WTC11 (cell line): ENCODE measurements around the gene NDRG4. TPM values are rescaled to one million over a fixed set of nuclear protein-coding genes. Genes with fewer than 3 reads are reported as not detected.
A peak's percentile ranks its signal among the peaks of the same experiment; 100 is the strongest.

Source experiments
- ATAC-seq: fragments of 200-7000 bp; cut with Tn5 transposase; 2 replicates; pipeline ENCODE4 v1.10.0; 2021; ENCODE audit warnings: mild to moderate bottlenecking, moderate library complexity
- Bru-seq: library from RNA; stranded (reverse); fragments of 400-500 nt; gene quantifications from one replicate; lab custom pipeline; 2021; lab: Mats Ljungman, UMichigan
- CTCF ChIA-PET: fragments of 300-600 bp; sonication (Branson Sonifier 250); formaldehyde crosslinking; loops from one replicate; lab custom pipeline; 2021; ENCODE audit warnings: antibody characterized with exemption; lab: Charles Lee
- POLR2A ChIA-PET: fragments of 350-600 bp; sonication (Branson Sonifier 250); formaldehyde crosslinking; loops from one replicate; lab custom pipeline; 2021; ENCODE audit warnings: antibody characterized with exemption; lab: Charles Lee
- DNase-seq: peaks from one replicate; pipeline ENCODE4 v3.0.0; 2021; ENCODE audit warnings: low spot score
- H3K27ac Mint-ChIP-seq: 2 replicates; pipeline ENCODE4 v1.8.0; 2021; ENCODE audit warnings: mixed read lengths
- H3K27me3 Mint-ChIP-seq: 2 replicates; pipeline ENCODE4 v1.8.0; 2021; ENCODE audit warnings: low read depth, mild to moderate bottlenecking, moderate library complexity, mixed read lengths
- H3K36me3 Mint-ChIP-seq: 2 replicates; pipeline ENCODE4 v1.8.0; 2021; ENCODE audit warnings: mixed read lengths
- H3K4me1 Mint-ChIP-seq: 2 replicates; pipeline ENCODE4 v1.8.0; 2022; ENCODE audit warnings: mixed read lengths
- H3K4me3 Mint-ChIP-seq: 2 replicates; pipeline ENCODE4 v1.8.0; 2021; ENCODE audit warnings: mild to moderate bottlenecking, moderate library complexity, mixed read lengths
- H3K9me3 Mint-ChIP-seq: 2 replicates; pipeline ENCODE4 v1.8.0; 2021; ENCODE audit warnings: mixed read lengths
- ELF4 ChIP-seq: sonication (generic); formaldehyde crosslinking; IDR thresholded peaks from 2 replicates; pipeline ENCODE4 v1.8.1; 2022; ENCODE audit warnings: low read depth, mild to moderate bottlenecking, moderate library complexity, missing genetic modification reagents
- FOXJ3 ChIP-seq: sonication (generic); formaldehyde crosslinking; IDR thresholded peaks from 2 replicates; pipeline ENCODE4 v1.9.0; 2021; ENCODE audit warnings: missing genetic modification reagents, mild to moderate bottlenecking, borderline replicate concordance
- IRF2 ChIP-seq: sonication (generic); formaldehyde crosslinking; IDR thresholded peaks from 2 replicates; pipeline ENCODE4 v1.8.0; 2022; ENCODE audit warnings: low read depth, missing genetic modification reagents, borderline replicate concordance
- MYBL2 ChIP-seq: sonication (generic); formaldehyde crosslinking; IDR thresholded peaks from 2 replicates; pipeline ENCODE4 v1.8.1; 2023; ENCODE audit warnings: mild to moderate bottlenecking, moderate library complexity, missing genetic modification reagents
- NFYB ChIP-seq: sonication (generic); formaldehyde crosslinking; conservative IDR thresholded peaks from 2 replicates; pipeline ENCODE4 v1.8.0; 2022; ENCODE audit warnings: low read depth, missing genetic modification reagents
- NR3C1 ChIP-seq: sonication (generic); formaldehyde crosslinking; conservative IDR thresholded peaks from 2 replicates; pipeline ENCODE4 v1.8.1; 2023; ENCODE audit warnings: low read depth, mild to moderate bottlenecking, missing genetic modification reagents
- SMAD3 ChIP-seq: sonication (generic); formaldehyde crosslinking; IDR thresholded peaks from 2 replicates; pipeline ENCODE4 v1.8.0; 2022; ENCODE audit warnings: missing genetic modification reagents, mild to moderate bottlenecking, borderline replicate concordance
- SMAD4 ChIP-seq: sonication (generic); formaldehyde crosslinking; IDR thresholded peaks from 2 replicates; pipeline ENCODE4 v1.8.0; 2022; ENCODE audit warnings: mild to moderate bottlenecking, missing genetic modification reagents
- TEAD4 ChIP-seq: sonication (generic); formaldehyde crosslinking; IDR thresholded peaks from 2 replicates; pipeline ENCODE4 v1.8.0; 2022; ENCODE audit warnings: mild to moderate bottlenecking, missing genetic modification reagents
- ZBTB21 ChIP-seq: sonication (generic); formaldehyde crosslinking; IDR thresholded peaks from 2 replicates; pipeline ENCODE4 v1.8.1; 2023; ENCODE audit warnings: mild to moderate bottlenecking, missing genetic modification reagents, borderline replicate concordance
- ZNF121 ChIP-seq: sonication (generic); formaldehyde crosslinking; IDR thresholded peaks from 2 replicates; pipeline ENCODE4 v1.8.0; 2023; ENCODE audit warnings: missing genetic modification reagents
- long read RNA-seq, 3 experiments: library from RNA in 1 of 3; library from capped mRNA in 1 of 3; library from polyadenylated mRNA in 1 of 3; unstranded in 2 of 3; stranded (forward) in 1 of 3; transcript quantifications; one replicate each; pipeline ENCODE4 v2.0.0, GENCODE V29; 2021
- total RNA-seq: library from RNA; stranded (reverse); gene quantifications from 3 replicates; pipeline ENCODE4 v1.2.3, GENCODE V29; 2021
- TF ChIP-seq, protein P1 (sequence below): sonication (generic); formaldehyde crosslinking; IDR thresholded peaks from 2 replicates; pipeline ENCODE4 v1.8.0; 2022; ENCODE audit warnings: missing genetic modification reagents
- TF ChIP-seq, protein P2 (sequence below): sonication (generic); formaldehyde crosslinking; IDR thresholded peaks from 2 replicates; pipeline ENCODE4 v1.8.0; 2023; ENCODE audit warnings: missing genetic modification reagents, mild to moderate bottlenecking, borderline replicate concordance
- TF ChIP-seq, protein P3 (sequence below): fragments of 200-600 bp; IDR thresholded peaks from 2 replicates; pipeline ENCODE4 v1.8.0; 2022; ENCODE audit warnings: antibody characterized with exemption
- TF ChIP-seq, protein P4 (sequence below): sonication (generic); formaldehyde crosslinking; IDR thresholded peaks from 2 replicates; pipeline ENCODE4 v1.8.0; 2022; ENCODE audit warnings: mild to moderate bottlenecking, missing genetic modification reagents

Gene NDRG4, protein sequence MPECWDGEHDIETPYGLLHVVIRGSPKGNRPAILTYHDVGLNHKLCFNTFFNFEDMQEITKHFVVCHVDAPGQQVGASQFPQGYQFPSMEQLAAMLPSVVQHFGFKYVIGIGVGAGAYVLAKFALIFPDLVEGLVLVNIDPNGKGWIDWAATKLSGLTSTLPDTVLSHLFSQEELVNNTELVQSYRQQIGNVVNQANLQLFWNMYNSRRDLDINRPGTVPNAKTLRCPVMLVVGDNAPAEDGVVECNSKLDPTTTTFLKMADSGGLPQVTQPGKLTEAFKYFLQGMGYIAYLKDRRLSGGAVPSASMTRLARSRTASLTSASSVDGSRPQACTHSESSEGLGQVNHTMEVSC
- 20.5 to 24.6 TPM (median 23.1 TPM) in 3 replicates for total RNA-seq
- Bru-seq, nascent RNA, result percentile 34 among the genes with signal in this experiment
- long read RNA-seq, experiment 1, transcript NDRG4-219 (1 exons, 2,700 nt), result minor isoform, 5 of 56 reads
- long read RNA-seq, experiment 1, transcript NDRG4-236 (14 exons, 3,265 nt), result major isoform, 19 of 56 reads
- long read RNA-seq, experiment 1, transcript NDRG4-202 (15 exons, 1,375 nt), result minor isoform, 7 of 56 reads
- long read RNA-seq, experiment 1, transcript NDRG4-204 (16 exons, 3,626 nt), result minor isoform, 5 of 56 reads
- long read RNA-seq, experiment 1, partial matches to known transcripts, result 6 of 56 reads
- long read RNA-seq, experiment 1, other reads (novel, unspliced or antisense), result 10 of 56 reads
- long read RNA-seq, experiment 2, transcript NDRG4-219 (1 exons, 2,700 nt), result major isoform, 5 of 14 reads
- long read RNA-seq, experiment 2, partial matches to known transcripts, result 0 of 14 reads
- long read RNA-seq, experiment 2, other reads (novel, unspliced or antisense), result 6 of 14 reads
- long read RNA-seq, experiment 3, partial matches to known transcripts, result 1 of 3 reads
- long read RNA-seq, experiment 3, other reads (novel, unspliced or antisense), result 0 of 3 reads

DNA sequence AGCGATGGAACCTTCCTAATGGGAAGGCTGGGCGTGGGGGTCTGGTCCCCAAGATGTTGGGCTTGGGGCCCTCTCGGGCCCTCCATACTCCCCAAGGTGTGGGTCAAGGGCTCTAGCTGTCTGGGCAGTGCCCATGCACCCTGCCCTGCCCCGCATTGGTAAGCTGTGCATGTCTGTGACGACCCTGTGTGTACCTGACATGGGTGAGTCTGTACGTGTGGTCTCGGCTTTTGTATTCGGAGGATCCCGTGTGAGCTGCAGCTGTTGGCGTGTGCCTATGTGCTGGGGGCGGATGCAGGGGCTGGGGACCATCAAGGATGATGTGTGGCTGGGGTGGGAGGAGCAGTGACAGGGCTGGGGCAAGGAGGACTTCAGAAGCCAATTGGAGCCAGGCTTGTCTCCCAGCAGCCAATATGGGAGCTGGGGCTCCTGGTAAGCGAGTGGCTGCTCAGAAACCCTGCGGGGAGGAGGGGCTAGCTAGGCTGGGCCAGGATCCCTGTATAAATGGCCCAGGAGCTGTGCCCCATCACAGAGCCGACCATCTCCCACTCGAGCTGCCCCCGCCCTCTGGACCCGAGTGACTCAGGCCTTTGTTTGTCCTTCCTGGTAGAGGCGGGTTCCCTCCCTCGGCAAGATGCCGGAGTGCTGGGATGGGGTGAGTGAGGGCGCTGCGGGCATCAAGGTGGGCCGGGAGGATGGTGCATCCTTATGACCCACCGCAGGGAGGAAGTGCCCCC is at the start of gene NDRG4:
Gene NDRG4 (plus strand): TSS at position 529 of the 737 bp plus-strand sequence. CDS start 106 bp downstream, at position 635.
- POLR2A ChIA-PET, result interaction anchor here (0.5 to 1.0 kb wide), 6 partner anchors 8 to 164 kb away, joined by 3 to 5 read pairs (median 4); no protein-coding TSS in a partner anchor
- H3K27ac Mint-ChIP-seq, result peak within 1 kb of the TSS; percentile 60; the same call in 1 of the 2 replicates
- H3K4me3 Mint-ChIP-seq, result peak within 1 kb of the TSS; percentile 84
- no peaks in the 10 kb centered on the region for H3K36me3 Mint-ChIP-seq
- no peaks in the 10 kb centered on the region for H3K9me3 Mint-ChIP-seq
- H3K27me3 Mint-ChIP-seq, result peaks cover 74% of the 10 kb centered on the region
- ATAC-seq (peak; percentile 68), DNase-seq (peak; percentile 77)
- peaks cover 9% of the 10 kb centered on the region for H3K4me1 Mint-ChIP-seq
- CTCF ChIA-PET, result interaction anchor here (0.6 to 4.9 kb wide), 10 partner anchors 11 to 266 kb away, joined by 3 to 24 read pairs (median 14); partner anchors contain the start of gene SLC38A7
- TF ChIP-seq NFYB, result peak; percentile 45; the same call in 1 of the 2 replicates
- TF ChIP-seq ZBTB21, result 0 out of 2 replicates have a peak, but pooled peaks have one; percentile 3
- TF ChIP-seq, protein P1, sequence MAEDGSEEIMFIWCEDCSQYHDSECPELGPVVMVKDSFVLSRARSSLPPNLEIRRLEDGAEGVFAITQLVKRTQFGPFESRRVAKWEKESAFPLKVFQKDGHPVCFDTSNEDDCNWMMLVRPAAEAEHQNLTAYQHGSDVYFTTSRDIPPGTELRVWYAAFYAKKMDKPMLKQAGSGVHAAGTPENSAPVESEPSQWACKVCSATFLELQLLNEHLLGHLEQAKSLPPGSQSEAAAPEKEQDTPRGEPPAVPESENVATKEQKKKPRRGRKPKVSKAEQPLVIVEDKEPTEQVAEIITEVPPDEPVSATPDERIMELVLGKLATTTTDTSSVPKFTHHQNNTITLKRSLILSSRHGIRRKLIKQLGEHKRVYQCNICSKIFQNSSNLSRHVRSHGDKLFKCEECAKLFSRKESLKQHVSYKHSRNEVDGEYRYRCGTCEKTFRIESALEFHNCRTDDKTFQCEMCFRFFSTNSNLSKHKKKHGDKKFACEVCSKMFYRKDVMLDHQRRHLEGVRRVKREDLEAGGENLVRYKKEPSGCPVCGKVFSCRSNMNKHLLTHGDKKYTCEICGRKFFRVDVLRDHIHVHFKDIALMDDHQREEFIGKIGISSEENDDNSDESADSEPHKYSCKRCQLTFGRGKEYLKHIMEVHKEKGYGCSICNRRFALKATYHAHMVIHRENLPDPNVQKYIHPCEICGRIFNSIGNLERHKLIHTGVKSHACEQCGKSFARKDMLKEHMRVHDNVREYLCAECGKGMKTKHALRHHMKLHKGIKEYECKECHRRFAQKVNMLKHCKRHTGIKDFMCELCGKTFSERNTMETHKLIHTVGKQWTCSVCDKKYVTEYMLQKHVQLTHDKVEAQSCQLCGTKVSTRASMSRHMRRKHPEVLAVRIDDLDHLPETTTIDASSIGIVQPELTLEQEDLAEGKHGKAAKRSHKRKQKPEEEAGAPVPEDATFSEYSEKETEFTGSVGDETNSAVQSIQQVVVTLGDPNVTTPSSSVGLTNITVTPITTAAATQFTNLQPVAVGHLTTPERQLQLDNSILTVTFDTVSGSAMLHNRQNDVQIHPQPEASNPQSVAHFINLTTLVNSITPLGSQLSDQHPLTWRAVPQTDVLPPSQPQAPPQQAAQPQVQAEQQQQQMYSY (CRISPR knock-in tag), result no peak
- 0 out of 2 replicates have a peak, but pooled peaks have one; percentile 5 for TF ChIP-seq ZNF121 (CRISPR knock-in tag)

DNA sequence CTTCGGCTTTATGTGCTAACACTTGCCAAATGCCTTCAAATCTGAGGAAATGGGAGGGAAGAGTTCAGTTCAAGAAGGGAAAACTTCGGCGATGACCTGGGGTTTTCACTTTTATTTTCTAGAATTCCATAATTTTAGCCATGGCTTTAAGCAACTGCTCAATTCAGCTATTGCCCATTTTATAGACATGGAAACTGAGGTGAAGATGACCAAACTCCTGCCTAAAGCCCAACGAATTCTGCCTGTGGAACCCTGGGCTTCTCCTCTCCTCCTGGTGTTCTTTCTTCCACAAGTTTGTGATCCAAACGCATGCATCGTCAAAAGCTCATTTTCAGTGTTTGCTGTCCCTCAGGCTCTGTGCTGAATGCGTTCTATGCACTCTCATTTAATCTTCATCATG is 49.4 kb upstream of the NDRG4 start:
- no peak overlapping the region for H3K4me3 Mint-ChIP-seq
- POLR2A ChIA-PET, result no interaction called here
- TF ChIP-seq TEAD4, result no peak
- no peak for TF ChIP-seq NR3C1
- TF ChIP-seq, protein P2, sequence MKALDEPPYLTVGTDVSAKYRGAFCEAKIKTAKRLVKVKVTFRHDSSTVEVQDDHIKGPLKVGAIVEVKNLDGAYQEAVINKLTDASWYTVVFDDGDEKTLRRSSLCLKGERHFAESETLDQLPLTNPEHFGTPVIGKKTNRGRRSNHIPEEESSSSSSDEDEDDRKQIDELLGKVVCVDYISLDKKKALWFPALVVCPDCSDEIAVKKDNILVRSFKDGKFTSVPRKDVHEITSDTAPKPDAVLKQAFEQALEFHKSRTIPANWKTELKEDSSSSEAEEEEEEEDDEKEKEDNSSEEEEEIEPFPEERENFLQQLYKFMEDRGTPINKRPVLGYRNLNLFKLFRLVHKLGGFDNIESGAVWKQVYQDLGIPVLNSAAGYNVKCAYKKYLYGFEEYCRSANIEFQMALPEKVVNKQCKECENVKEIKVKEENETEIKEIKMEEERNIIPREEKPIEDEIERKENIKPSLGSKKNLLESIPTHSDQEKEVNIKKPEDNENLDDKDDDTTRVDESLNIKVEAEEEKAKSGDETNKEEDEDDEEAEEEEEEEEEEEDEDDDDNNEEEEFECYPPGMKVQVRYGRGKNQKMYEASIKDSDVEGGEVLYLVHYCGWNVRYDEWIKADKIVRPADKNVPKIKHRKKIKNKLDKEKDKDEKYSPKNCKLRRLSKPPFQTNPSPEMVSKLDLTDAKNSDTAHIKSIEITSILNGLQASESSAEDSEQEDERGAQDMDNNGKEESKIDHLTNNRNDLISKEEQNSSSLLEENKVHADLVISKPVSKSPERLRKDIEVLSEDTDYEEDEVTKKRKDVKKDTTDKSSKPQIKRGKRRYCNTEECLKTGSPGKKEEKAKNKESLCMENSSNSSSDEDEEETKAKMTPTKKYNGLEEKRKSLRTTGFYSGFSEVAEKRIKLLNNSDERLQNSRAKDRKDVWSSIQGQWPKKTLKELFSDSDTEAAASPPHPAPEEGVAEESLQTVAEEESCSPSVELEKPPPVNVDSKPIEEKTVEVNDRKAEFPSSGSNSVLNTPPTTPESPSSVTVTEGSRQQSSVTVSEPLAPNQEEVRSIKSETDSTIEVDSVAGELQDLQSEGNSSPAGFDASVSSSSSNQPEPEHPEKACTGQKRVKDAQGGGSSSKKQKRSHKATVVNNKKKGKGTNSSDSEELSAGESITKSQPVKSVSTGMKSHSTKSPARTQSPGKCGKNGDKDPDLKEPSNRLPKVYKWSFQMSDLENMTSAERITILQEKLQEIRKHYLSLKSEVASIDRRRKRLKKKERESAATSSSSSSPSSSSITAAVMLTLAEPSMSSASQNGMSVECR (CRISPR knock-in tag), result no peak
- no peak for TF ChIP-seq NFYB
- TF ChIP-seq ELF4, result no peak
- TF ChIP-seq IRF2, result no peak
- TF ChIP-seq MYBL2 (CRISPR knock-in tag), result no peak
- no peak for TF ChIP-seq SMAD3 (CRISPR knock-in tag)
- TF ChIP-seq, protein P3, sequence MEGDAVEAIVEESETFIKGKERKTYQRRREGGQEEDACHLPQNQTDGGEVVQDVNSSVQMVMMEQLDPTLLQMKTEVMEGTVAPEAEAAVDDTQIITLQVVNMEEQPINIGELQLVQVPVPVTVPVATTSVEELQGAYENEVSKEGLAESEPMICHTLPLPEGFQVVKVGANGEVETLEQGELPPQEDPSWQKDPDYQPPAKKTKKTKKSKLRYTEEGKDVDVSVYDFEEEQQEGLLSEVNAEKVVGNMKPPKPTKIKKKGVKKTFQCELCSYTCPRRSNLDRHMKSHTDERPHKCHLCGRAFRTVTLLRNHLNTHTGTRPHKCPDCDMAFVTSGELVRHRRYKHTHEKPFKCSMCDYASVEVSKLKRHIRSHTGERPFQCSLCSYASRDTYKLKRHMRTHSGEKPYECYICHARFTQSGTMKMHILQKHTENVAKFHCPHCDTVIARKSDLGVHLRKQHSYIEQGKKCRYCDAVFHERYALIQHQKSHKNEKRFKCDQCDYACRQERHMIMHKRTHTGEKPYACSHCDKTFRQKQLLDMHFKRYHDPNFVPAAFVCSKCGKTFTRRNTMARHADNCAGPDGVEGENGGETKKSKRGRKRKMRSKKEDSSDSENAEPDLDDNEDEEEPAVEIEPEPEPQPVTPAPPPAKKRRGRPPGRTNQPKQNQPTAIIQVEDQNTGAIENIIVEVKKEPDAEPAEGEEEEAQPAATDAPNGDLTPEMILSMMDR, result no peak
- TF ChIP-seq SMAD4 (CRISPR knock-in tag), result no peak
- no peak for TF ChIP-seq FOXJ3
- TF ChIP-seq, protein P4, sequence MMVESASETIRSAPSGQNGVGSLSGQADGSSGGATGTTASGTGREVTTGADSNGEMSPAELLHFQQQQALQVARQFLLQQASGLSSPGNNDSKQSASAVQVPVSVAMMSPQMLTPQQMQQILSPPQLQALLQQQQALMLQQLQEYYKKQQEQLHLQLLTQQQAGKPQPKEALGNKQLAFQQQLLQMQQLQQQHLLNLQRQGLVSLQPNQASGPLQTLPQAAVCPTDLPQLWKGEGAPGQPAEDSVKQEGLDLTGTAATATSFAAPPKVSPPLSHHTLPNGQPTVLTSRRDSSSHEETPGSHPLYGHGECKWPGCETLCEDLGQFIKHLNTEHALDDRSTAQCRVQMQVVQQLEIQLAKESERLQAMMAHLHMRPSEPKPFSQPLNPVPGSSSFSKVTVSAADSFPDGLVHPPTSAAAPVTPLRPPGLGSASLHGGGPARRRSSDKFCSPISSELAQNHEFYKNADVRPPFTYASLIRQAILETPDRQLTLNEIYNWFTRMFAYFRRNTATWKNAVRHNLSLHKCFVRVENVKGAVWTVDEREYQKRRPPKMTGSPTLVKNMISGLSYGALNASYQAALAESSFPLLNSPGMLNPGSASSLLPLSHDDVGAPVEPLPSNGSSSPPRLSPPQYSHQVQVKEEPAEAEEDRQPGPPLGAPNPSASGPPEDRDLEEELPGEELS (CRISPR knock-in tag), result no peak
- TF ChIP-seq, all 79 proteins: peak for 0
- Mint-ChIP-seq H3K27me3 (peaks cover 22% of the 10 kb centered on the region), H3K4me1 (no peaks in the 10 kb centered on the region), H3K9me3 (no peaks in the 10 kb centered on the region), H3K36me3 (no peaks in the 10 kb centered on the region), H3K27ac (no peak overlapping the region)
- CTCF ChIA-PET, result no interaction called here
- DNase-seq (no peak), ATAC-seq (no peak)
